ENCODE measurements around the gene EPN2.
"Not testable (repeated sequence)": the region's sequence is repeated elsewhere in the genome, so short reads cannot be mapped to it uniquely, and the experiment has no call there.

EPN2 gene

GRCh38 chr17:19347323-19348080 lies 110.3 kb downstream of the EPN2 start:
- DNase-seq = no peak

DNA sequence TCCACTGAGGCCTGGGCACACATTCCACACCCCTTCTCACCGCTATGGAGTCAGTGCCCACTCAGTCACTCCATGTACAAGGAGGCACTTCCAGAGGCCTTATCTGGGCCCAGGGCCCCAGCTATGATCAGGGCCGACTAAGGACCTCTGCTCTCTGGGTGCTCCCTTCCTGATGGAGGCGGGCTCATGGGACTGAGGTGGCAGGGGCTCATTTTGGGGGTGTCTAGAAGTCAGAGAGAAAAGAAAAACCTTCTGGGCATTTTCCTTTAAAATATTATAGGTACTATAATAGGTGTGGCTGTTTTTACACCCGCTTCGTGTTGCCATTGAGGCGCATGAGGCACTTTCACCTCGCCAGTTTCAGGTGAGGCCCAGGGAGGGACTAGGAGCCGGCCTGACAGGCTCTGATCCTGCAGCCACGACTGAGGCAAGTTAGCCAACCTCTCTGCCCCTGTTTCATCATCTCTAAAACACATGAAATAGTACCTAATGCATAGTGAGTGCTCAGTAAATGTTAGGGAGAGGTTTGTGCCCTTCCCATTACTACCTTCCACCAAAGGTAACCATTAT lies 111.0 kb downstream of the EPN2 start:
- no peak for DNase-seq

GRCh38 chr17:19348806-19349205 lies 111.6 kb downstream of the EPN2 start:
- DNase-seq = no peak

DNA sequence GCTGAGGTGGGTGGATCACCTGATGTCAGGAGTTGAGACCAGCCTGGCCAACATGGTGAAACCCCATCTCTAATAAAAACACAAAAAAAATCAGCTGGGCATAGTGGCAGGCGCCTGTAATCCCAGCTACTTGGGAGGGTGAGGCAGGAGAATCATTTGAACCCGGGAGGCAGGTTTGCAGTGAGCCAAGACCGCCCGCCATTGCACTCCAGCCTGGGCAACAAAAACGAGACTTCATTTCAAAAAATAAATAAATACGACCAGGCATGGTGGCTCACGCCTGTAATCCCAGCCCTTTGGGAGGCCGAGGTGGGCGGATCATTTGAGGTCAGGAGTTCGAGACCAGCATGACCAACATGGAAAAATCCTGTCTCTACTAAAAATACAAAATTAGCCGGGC lies 116.2 kb downstream of the EPN2 start:
- not testable (repeated sequence) for DNase-seq

DNA sequence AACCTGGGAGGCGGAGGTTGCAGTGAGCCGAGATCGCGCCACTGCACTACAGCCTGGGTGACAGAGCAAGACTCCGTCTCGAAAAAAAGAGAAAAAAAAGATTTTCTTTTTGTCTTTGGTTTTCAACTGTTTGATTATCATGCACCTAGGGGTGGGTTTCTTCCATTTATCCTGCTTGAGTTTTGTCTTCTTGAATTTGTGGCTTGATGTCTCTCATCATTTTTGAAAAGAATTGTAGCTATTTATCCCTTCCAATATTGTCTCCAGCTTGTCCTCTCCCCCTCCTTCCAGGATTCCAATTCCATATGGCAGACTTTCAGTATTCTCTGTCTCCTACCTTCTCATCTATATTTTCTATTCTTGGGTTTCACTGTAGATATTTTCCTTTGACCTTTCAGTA lies 117.6 kb downstream of the EPN2 start:
- no peak for DNase-seq

GRCh38 chr17:19357351-19357750 lies 120.2 kb downstream of the EPN2 start:
- no peak for DNase-seq

DNA sequence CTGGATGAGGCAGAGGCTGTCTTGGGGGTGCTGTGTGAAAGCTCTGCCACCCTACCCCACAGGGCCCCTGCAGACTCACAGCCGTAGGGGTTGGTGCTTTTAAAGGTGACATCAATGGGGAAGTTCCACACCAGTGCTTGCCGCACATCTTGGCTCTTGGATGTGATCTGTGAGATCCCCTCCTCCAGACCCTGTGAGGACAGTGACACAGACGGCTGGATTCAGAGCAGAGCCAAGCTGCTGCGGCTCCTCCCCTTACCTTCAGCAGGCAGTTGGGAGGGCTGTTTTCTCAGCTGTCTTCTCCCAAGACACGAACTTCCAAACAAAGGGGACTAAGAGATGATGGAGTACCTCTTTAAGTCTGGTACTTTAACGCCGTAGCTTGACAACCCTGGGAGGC lies 120.6 kb downstream of the EPN2 start:
- no peak for DNase-seq

DNA sequence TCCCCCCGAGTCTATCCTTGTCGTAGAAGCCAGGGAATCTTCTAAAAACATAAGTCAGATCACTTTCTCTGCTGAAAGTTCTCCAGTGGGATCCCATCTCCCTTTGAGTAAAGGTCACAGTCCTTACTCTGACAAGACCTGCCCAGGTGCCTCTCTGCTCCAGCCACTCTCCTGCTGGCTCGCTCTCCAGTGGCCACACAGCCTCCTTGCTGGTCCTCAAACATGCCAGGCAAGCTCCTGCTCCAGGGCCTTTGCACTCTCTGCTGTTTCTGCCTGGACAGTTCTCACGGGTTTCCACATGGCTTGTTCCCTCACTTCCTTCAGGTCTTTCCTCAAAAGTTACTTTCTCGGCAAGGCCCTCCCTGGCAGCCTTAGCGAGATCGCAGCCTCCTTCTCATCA lies 122.0 kb downstream of the EPN2 start:
- no peak for DNase-seq

DNA sequence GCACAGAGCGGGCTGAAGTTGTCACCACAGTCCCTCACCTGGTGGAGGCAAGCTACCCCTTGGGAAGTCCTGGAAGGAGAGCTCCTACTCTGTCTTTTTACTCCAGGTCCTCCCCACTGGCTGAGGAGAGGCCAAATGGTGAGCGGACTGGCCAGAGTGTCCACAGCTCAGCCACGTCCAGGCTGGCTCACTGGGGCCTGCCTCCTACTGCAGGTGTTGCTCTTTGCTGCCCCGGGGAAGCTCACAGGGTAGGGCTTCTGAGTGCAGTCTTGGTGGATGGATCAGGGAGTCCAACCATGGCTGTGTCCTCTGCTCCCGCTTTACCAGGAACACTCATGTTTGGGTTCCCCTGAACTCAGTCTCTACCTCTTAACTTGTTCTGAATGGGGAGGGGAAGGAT lies 122.7 kb downstream of the EPN2 start:
- DNase-seq = no peak

- DNase-seq = no peak
These were observed 123.6 kb downstream of the EPN2 start for GRCh38 chr17:19360772-19361171.

GRCh38 chr17:19361326-19361725 lies 124.2 kb downstream of the EPN2 start:
- no peak for DNase-seq

- no peak for DNase-seq
These were observed 124.7 kb downstream of the EPN2 start for GRCh38 chr17:19361944-19362276.

DNA sequence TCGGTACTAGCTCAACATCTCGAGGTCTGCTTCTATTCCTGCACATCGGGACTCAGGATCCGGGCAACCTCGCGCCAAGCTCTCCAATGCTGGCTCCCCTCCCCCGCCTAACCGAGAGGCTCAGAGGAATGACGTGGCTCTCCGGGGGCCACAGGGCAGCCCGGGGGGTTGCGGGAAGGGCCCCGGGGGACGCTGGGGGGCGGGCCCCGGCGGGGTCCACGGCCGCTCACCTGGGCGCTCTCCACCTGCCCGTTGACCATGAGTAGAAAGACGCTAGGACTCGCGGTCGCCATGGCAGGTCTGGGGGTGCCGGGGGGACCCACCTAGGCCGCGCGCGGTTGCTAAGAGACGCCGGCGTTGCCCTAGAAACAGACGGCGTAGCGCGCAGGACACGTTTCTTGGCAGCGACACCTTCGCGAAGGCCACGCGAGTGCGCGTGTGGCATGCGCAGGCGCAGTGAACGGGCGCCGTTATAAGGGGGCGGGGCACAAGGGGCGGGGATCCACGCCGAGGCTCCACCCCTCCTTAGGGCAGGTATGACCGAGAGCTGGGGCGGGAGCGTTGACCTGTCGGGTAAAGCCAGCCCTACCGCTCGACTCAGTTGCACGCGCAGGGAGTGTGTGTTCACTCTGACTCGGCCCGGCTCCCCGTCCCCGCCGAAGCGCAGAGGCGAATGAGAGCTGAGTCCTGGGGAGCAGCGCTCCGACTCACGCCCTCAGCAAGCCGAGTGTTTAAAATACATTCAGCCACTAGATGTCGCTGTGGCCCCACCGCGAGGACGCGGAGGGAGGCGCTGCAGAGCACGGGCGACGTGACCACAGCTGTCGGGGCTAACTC lies 125.3 kb downstream of the EPN2 start, which contains the start of gene B9D1:
TSS of gene B9D1 (minus strand) at position 447 of the 837 bp plus-strand sequence. CDS start at position 293, 154 bp downstream.
- DNase-seq = peak; percentile 93 to 94

- no peak for DNase-seq
These were observed 125.9 kb downstream of the EPN2 start for GRCh38 chr17:19363114-19363438.

- no peak for DNase-seq
These were observed 126.4 kb downstream of the EPN2 start for GRCh38 chr17:19363460-19364035.

GRCh38 chr17:19364699-19365498 lies 127.7 kb downstream of the EPN2 start:
- DNase-seq = no peak

DNA sequence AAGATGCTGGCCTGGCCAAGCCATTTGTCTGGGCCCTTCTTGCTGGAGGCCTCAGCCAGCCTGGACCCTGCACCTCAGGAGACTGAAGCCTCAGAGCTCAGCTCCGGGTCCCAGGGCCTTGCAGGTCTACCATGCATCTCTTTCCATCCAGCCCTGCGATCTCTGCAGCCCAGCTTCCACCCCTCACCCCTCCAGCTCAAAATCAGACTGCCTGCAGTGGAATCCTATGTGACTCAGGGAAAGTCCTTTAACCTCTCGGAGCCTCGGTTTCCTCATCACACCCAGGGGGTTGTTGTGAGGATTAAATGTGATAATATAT lies 128.3 kb downstream of the EPN2 start:
- no peak for DNase-seq

GRCh38 chr17:19365833-19366636 lies 128.9 kb downstream of the EPN2 start:
- DNase-seq = no peak

- no peak for DNase-seq
These were observed 129.4 kb downstream of the EPN2 start for GRCh38 chr17:19366637-19366972.

DNA sequence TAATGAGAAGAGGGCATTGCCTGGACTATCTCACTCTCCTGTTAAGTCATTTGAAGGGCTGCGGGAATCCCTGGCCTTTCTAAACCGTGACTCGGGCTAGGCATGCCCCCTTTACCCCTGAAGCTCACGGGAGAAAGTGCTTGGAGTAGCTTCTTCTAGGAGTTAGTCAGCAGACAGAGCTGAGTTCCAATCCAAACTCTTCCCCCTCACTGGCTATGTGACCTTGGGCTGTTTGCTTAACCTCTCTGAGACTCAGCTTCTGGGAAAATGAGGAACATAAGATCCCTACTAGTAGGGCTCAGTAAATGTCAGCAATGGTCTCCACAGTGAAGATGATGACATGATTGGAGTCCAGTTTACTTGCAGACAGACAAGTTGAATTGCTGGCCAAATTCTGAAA lies 131.1 kb downstream of the EPN2 start:
- no peak for DNase-seq

DNA sequence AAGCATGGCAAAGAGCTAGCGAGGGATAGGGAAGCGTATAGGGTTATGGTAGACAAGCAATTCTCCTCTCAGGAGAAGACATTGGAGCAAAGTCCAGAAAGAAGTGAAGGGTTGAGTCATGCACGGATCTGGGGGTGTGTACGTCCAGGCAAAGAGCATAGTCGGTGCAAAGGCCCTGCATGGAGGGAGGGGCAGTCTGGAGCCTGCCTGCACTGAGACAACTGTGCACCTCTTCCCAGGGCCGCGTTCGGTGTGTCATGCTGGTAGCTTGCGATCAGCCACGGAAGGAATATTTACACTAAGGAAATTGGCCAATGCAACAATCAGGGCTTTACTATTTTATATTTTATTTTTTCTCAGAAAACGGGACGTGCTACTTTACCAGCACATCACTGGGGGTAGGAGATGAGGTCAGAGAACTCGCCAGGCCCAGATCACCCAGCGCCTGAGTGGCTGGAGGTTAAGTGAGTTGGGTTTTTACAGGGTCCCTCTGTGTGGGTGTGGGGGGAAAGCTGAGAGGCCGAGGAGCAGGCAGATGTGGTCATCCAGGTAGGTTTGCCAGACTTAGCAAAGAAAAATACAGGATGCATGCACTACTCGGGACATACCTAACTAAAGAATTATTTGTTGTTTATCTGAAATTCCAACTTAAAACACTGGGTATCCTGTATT lies 132.1 kb downstream of the EPN2 start:
- DNase-seq = no peak
